Nephron progenitor cell (in vitro differentiated cells): ENCODE measurements around the gene MVB12B.

ENCODE experiments used
- DNase-seq: peaks from one replicate; pipeline ENCODE4 v3.0.0; 2021
- H3K27ac Mint-ChIP-seq: 2 replicates; pipeline ENCODE4 v1.8.0; 2021; ENCODE audit warnings: mild to moderate bottlenecking, moderate library complexity, mixed read lengths
- H3K27me3 Mint-ChIP-seq: 2 replicates; pipeline ENCODE4 v1.8.0; 2021; ENCODE audit warnings: mild to moderate bottlenecking, low read depth, mixed read lengths; ENCODE audit not compliant: poor library complexity
- H3K36me3 Mint-ChIP-seq: 2 replicates; pipeline ENCODE4 v1.8.0; 2021; ENCODE audit warnings: low read depth, mixed read lengths
- H3K4me1 Mint-ChIP-seq: 2 replicates; pipeline ENCODE4 v1.8.0; 2021; ENCODE audit warnings: mixed read lengths
- H3K4me3 Mint-ChIP-seq: 2 replicates; pipeline ENCODE4 v1.8.0; 2021; ENCODE audit warnings: mild to moderate bottlenecking, moderate library complexity, mixed read lengths
- H3K9me3 Mint-ChIP-seq: 2 replicates; pipeline ENCODE4 v1.8.0; 2021; ENCODE audit warnings: mild to moderate bottlenecking, moderate library complexity, mixed read lengths
- TF ChIP-seq, protein P1 (sequence below): fragments of 200-600 bp; sonication (generic); IDR thresholded peaks from 2 replicates; pipeline ENCODE4 v1.5.0; 2021; ENCODE audit warnings: antibody characterized with exemption

The MVB12B gene

GRCh38 chr9:126532951-126533925 lies 206.6 kb downstream of the MVB12B start:
- no peak overlapping the region for H3K27ac Mint-ChIP-seq
- peaks cover 96% of the 10 kb centered on the region for H3K4me1 Mint-ChIP-seq
- TF ChIP-seq, protein P1, sequence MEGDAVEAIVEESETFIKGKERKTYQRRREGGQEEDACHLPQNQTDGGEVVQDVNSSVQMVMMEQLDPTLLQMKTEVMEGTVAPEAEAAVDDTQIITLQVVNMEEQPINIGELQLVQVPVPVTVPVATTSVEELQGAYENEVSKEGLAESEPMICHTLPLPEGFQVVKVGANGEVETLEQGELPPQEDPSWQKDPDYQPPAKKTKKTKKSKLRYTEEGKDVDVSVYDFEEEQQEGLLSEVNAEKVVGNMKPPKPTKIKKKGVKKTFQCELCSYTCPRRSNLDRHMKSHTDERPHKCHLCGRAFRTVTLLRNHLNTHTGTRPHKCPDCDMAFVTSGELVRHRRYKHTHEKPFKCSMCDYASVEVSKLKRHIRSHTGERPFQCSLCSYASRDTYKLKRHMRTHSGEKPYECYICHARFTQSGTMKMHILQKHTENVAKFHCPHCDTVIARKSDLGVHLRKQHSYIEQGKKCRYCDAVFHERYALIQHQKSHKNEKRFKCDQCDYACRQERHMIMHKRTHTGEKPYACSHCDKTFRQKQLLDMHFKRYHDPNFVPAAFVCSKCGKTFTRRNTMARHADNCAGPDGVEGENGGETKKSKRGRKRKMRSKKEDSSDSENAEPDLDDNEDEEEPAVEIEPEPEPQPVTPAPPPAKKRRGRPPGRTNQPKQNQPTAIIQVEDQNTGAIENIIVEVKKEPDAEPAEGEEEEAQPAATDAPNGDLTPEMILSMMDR = no peak

DNA sequence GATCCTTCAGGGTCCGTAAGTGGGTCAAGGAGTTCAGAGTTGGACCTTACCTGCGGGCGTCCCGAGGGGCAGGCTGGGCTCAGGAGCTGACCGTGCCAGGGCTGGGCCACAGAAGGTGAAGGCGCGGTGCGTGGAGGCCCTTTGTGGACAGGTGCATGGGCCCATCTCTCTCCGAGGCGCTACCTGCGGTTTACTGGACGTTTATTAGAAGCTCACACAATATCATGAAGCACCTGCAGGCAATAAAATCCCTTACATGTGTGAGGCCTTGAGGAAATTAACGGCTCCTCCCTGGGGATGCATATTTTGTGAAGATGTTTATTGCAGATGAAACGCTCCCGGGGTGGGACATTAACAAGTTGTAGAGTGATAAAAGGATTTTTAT lies 207.3 kb downstream of the MVB12B start:
- Mint-ChIP-seq H3K27me3 (peaks cover 10% of the 10 kb centered on the region), H3K4me3 (no peak overlapping the region), H3K36me3 (no peaks in the 10 kb centered on the region), H3K27ac (no peak overlapping the region), H3K4me1 (peaks cover 93% of the 10 kb centered on the region), H3K9me3 (no peaks in the 10 kb centered on the region)
- no peak for DNase-seq
- TF ChIP-seq, protein P1 = no peak

More at GRCh38 chr9:126532951-126533925, 206.6 kb downstream of the MVB12B start:
- Mint-ChIP-seq H3K27me3 (peaks cover 13% of the 10 kb centered on the region), H3K4me3 (no peak overlapping the region), H3K36me3 (no peaks in the 10 kb centered on the region), H3K9me3 (no peaks in the 10 kb centered on the region)
- DNase-seq = no peak

GRCh38 chr9:126534431-126535186 lies 208.0 kb downstream of the MVB12B start:
- no peak overlapping the region for H3K4me3 Mint-ChIP-seq
- H3K27me3 Mint-ChIP-seq = peaks cover 9% of the 10 kb centered on the region
- H3K4me1 Mint-ChIP-seq = peaks cover 88% of the 10 kb centered on the region
- no peak overlapping the region for H3K27ac Mint-ChIP-seq
- DNase-seq = no peak
- no peaks in the 10 kb centered on the region for H3K9me3 Mint-ChIP-seq
- H3K36me3 Mint-ChIP-seq = no peaks in the 10 kb centered on the region
- TF ChIP-seq, protein P1 = no peak

- no peaks in the 10 kb centered on the region for H3K36me3 Mint-ChIP-seq
- H3K4me3 Mint-ChIP-seq = no peak overlapping the region
Observed at GRCh38 chr9:126536131-126536530, 209.5 kb downstream of the MVB12B start.

GRCh38 chr9:126536841-126537465 lies 210.3 kb downstream of the MVB12B start:
- peaks cover 69% of the 10 kb centered on the region for H3K4me1 Mint-ChIP-seq
- H3K9me3 Mint-ChIP-seq = no peaks in the 10 kb centered on the region
- no peak for DNase-seq
- H3K27me3 Mint-ChIP-seq = peaks cover 9% of the 10 kb centered on the region
- TF ChIP-seq, protein P1 = no peak
- H3K4me3 Mint-ChIP-seq = no peak overlapping the region
- no peak overlapping the region for H3K27ac Mint-ChIP-seq
- H3K36me3 Mint-ChIP-seq = no peaks in the 10 kb centered on the region

More at GRCh38 chr9:126536131-126536530, 209.5 kb downstream of the MVB12B start:
- no peak overlapping the region for H3K27ac Mint-ChIP-seq
- H3K4me1 Mint-ChIP-seq = peaks cover 77% of the 10 kb centered on the region
- peaks cover 9% of the 10 kb centered on the region for H3K27me3 Mint-ChIP-seq
- DNase-seq = no peak
- no peaks in the 10 kb centered on the region for H3K9me3 Mint-ChIP-seq
- TF ChIP-seq, protein P1 = no peak
